Keratinocyte (primary cell): ENCODE measurements around the gene KCNF1. TPM values are rescaled to one million over a fixed set of nuclear protein-coding genes. Genes with fewer than 3 reads are reported as not detected.

Experiments used
- DNase-seq: peaks from one replicate; pipeline ENCODE4 v3.0.0-alpha.2; 2011; ENCODE audit warnings: low read depth, missing footprints, low spot score
- FAIRE-seq: peaks from 2 replicates; lab custom pipeline; 2011; peaks lifted over from hg19 to GRCh38; lab: Jason Lieb, UNC
- H2AFZ ChIP-seq: 2 replicates; pipeline ENCODE4 v1.6.0; 2012; ENCODE audit warnings: low read length, control low read depth, inconsistent platforms; ENCODE audit not compliant: control insufficient read depth
- H3K27ac ChIP-seq: 2 replicates; pipeline ENCODE4 v1.5.1; 2011; ENCODE audit warnings: low read length; ENCODE audit not compliant: control insufficient read depth, insufficient read depth
- H3K27me3 ChIP-seq: 3 replicates; pipeline ENCODE4 v1.6.0; 2011; ENCODE audit warnings: low read length; ENCODE audit not compliant: control insufficient read depth, insufficient read depth; ENCODE audit errors: extremely low read depth
- H3K36me3 ChIP-seq, 2 experiments: 2 replicates in 1 of 2; 3 replicates in 1 of 2; pipeline ENCODE4 v1.5.1; 2011; ENCODE audit warnings: low read length in 2 of 2, mild to moderate bottlenecking in 1 of 2; ENCODE audit not compliant: control insufficient read depth in 2 of 2, insufficient read depth in 2 of 2; ENCODE audit errors: extremely low read depth in 1 of 2
- H3K4me1 ChIP-seq: 3 replicates; pipeline ENCODE4 v1.5.1; 2011; ENCODE audit warnings: low read length; ENCODE audit not compliant: control insufficient read depth, insufficient read depth; ENCODE audit errors: extremely low read depth
- H3K4me2 ChIP-seq: 3 replicates; pipeline ENCODE4 v1.6.0; 2011; ENCODE audit warnings: low read depth, low read length; ENCODE audit not compliant: control insufficient read depth, insufficient read depth; ENCODE audit errors: extremely low read depth
- H3K4me3 ChIP-seq, 3 experiments: fragments of 200-600 bp in 1 of 3; sonication (generic) in 1 of 3; 2 replicates in 2 of 3; 3 replicates in 1 of 3; pipeline ENCODE4 v1.5.1; 2011 to 2016; ENCODE audit warnings: low read length in 3 of 3, mild to moderate bottlenecking in 3 of 3, control low read depth in 2 of 3, inconsistent platforms in 1 of 3, low read depth in 1 of 3, mixed read lengths in 1 of 3, mixed run types in 1 of 3, moderate library complexity in 1 of 3; ENCODE audit not compliant: control insufficient read depth in 2 of 3, insufficient read depth in 2 of 3; ENCODE audit errors: extremely low read depth in 1 of 3
- H3K79me2 ChIP-seq: 2 replicates; pipeline ENCODE4 v1.6.0; 2012; ENCODE audit warnings: low read length; ENCODE audit not compliant: control insufficient read depth, insufficient read depth
- H3K9ac ChIP-seq: 3 replicates; pipeline ENCODE4 v1.6.0; 2011; ENCODE audit warnings: low read length; ENCODE audit not compliant: control insufficient read depth, insufficient read depth; ENCODE audit errors: extremely low read depth
- H3K9me1 ChIP-seq: 3 replicates; pipeline ENCODE4 v1.6.0; 2011; ENCODE audit warnings: low read length; ENCODE audit not compliant: control insufficient read depth, insufficient read depth; ENCODE audit errors: extremely low read depth
- H3K9me3 ChIP-seq: 2 replicates; pipeline ENCODE4 v1.5.1; 2012; ENCODE audit warnings: low read depth, low read length; ENCODE audit not compliant: control insufficient read depth
- H4K20me1 ChIP-seq: 3 replicates; pipeline ENCODE4 v1.6.0; 2011; ENCODE audit warnings: low read length; ENCODE audit not compliant: control insufficient read depth, insufficient read depth; ENCODE audit errors: extremely low read depth
- CTCF ChIP-seq, 3 experiments: IDR thresholded peaks in 1 of 3; conservative IDR thresholded peaks in 1 of 3; optimal IDR thresholded peaks in 1 of 3; 2 replicates in 2 of 3; 3 replicates in 1 of 3; pipeline versions ENCODE3 to v1.5.1; 2011; ENCODE audit warnings: low read length in 3 of 3, mild to moderate bottlenecking in 3 of 3, moderate library complexity in 2 of 3, control low read depth in 1 of 3, inconsistent platforms in 1 of 3; ENCODE audit not compliant: insufficient read depth in 2 of 3; ENCODE audit errors: extremely low read depth in 1 of 3
- EZH2 ChIP-seq: IDR thresholded peaks from one replicate; pipeline ENCODE4 v1.6.1; 2012; ENCODE audit warnings: inconsistent platforms, mild to moderate bottlenecking, low read length, moderate library complexity
- dilution Hi-C: fragments of 300-500 bp; cut with MboI; formaldehyde crosslinking; loops from one replicate; pipeline ENCODE4 v1.7.0; 2020; ENCODE audit warnings: low sequenced_read_pairs; ENCODE audit not compliant: extremely low pct_ligation_motif_present
- polyA plus RNA-seq, 5 experiments: library from polyadenylated mRNA; depleted of rRNA in 3 of 5; stranded (reverse) in 3 of 5; stranded (forward) in 1 of 5; unstranded in 1 of 5; fragments of >200 nt; gene quantifications; 1 replicate in 1 of 5; 2 replicates in 3 of 5; 3 replicates in 1 of 5; pipeline versions ENCODE4 v1.2.1 to v1.2.3, GENCODE V29; 2011 to 2012; ENCODE audit warnings: missing spikeins in 2 of 5, low read depth in 1 of 5, low replicate concordance in 1 of 5

The KCNF1 gene
- polyA plus RNA-seq, 1 donor (not counting 4 experiments of a cell fraction or from before 2014, with no cell fraction given), result 0.05 TPM

DNA sequence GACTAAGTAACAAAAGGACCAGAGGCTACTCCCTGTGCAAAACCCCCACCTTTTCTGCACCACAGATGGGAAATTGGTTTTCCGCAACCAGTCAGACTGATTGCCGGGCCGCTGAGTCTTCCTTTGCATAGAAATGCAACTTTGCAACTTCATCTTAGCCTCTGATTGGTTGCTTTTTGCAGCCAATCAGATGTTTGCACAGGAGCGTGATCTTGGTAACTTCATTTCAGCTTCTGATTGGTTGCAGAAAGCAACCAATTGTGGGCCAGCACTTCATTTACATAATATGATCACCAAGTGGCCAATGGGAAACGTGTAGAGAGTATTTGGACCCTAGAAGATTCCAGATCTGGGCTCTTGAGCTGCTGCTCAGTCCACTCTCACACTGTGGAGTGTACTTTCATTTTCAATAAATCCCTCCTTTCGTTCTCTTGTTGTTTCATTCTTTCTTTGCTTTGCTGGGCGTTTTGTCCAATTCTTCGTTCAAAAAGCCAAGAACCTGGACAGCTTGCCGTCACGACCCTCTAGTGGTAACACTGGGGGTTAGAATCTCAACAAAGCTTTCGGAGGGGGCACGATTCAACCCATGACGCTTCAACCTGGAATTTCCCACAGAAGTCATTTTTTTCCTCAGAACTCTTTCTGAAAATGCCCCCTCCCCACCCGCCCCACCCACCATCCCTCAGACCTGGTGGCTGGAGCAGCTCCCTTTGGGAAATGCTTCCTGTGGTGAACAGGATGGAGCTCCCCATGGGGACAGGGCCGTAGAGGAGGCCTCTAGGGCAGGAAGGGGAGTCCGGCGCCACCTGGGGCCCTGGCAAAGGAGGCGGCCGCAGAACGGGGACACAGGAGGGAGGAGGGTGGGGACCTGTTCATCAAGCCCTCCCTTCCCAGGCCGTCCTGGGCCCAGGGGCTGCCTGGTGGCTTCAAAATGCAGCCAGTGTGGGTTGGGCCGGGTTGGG is 31.8 kb upstream of the KCNF1 start:
- FAIRE-seq, result no peak
- dilution Hi-C loops, result no loop called here
- no peaks in the 10 kb centered on the region for H3K9me3 ChIP-seq
- H3K9me1 ChIP-seq, result no peaks in the 10 kb centered on the region
- no peak for DNase-seq
- H3K4me2 ChIP-seq, result no peak overlapping the region
- H3K27ac ChIP-seq, result no peak overlapping the region
- no peaks in the 10 kb centered on the region for H3K4me1 ChIP-seq
- H2AFZ ChIP-seq, result no peak overlapping the region
- H3K4me3 ChIP-seq, result no peak overlapping the region
- H3K36me3 ChIP-seq, result no peaks in the 10 kb centered on the region
- no peaks in the 10 kb centered on the region for H3K79me2 ChIP-seq
- no peaks in the 10 kb centered on the region for H4K20me1 ChIP-seq
- H3K9ac ChIP-seq, result no peak overlapping the region
- no peaks in the 10 kb centered on the region for H3K27me3 ChIP-seq
- TF ChIP-seq EZH2, result no peak
- TF ChIP-seq CTCF (optimal IDR thresholded peaks at IDR 0.05 in 1 of 3, IDR thresholded peaks at IDR 0.05 in 1 of 3, conservative IDR thresholded peaks at IDR 0.05 in 1 of 3; ENCODE audit: extremely low read depth in 1 of 3, insufficient read depth in 2 of 3, low read length in 3 of 3), result no peak

- DNase-seq (no peak), FAIRE-seq (no peak)
- Histone ChIP-seq H3K9me3 (no peaks in the 10 kb centered on the region), H3K4me3 (no peak overlapping the region), H2AFZ (no peak overlapping the region), H4K20me1 (no peaks in the 10 kb centered on the region), H3K27ac (no peak overlapping the region), H3K4me2 (no peak overlapping the region), H3K36me3 (no peaks in the 10 kb centered on the region), H3K27me3 (peaks cover 5% of the 10 kb centered on the region), H3K9ac (no peak overlapping the region), H3K4me1 (no peaks in the 10 kb centered on the region), H3K9me1 (no peaks in the 10 kb centered on the region), H3K79me2 (no peaks in the 10 kb centered on the region)
- TF ChIP-seq CTCF (optimal IDR thresholded peaks at IDR 0.05 in 1 of 3, IDR thresholded peaks at IDR 0.05 in 1 of 3, conservative IDR thresholded peaks at IDR 0.05 in 1 of 3; ENCODE audit: extremely low read depth in 1 of 3, insufficient read depth in 2 of 3, low read length in 3 of 3), result no peak
- TF ChIP-seq EZH2, result no peak
- dilution Hi-C loops, result no loop called here
Measured at GRCh38 chr2:10880586-10881321, 31.0 kb upstream of the KCNF1 start.
